NCI-H2196 treated with DMSO at 0.1 percent for 48 hours (cell line): ENCODE results near the gene CERS1.

Experiments
- DNase-seq: peaks from one replicate; lab custom pipeline; 2025; ENCODE audit not compliant: unreplicated experiment; lab: John Stamatoyannopoulos, UW

The CERS1 gene

GRCh38 chr19:18840288-18841267, 55.4 kb downstream of the CERS1 start:
- no peak for DNase-seq

GRCh38 chr19:18839465-18840287, 56.3 kb downstream of the CERS1 start:
- DNase-seq = no peak

DNA sequence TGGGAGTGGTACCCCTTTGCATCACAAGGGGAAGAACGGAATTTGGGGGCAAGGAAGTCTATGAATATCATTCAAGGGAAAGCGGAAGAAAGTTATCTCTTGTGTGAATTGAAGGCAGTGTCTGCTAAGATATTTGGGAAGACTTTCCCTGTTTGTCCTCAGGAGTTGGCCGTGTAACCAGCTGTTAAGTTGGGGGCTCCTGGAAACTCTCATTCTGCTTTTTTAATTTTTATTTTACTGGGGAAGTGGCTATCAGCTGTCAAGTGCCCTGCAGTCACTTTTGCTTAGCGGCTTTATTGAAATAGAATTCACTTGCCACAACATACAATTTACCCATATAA, 61.3 kb downstream of the CERS1 start:
- no peak for DNase-seq

- no peak for DNase-seq
Observed at GRCh38 chr19:18833849-18834643, 61.9 kb downstream of the CERS1 start.

- DNase-seq = no peak
Observed at GRCh38 chr19:18833141-18833476, 62.8 kb downstream of the CERS1 start.

GRCh38 chr19:18832306-18833140, 63.4 kb downstream of the CERS1 start:
- DNase-seq = no peak

- peak; percentile 82 for DNase-seq
Observed at GRCh38 chr19:18831524-18832305, 64.2 kb downstream of the CERS1 start, which contains the start of gene UPF1. TSS of gene UPF1 (plus strand) at chr19:18831959. CDS start at chr19:18832210, 251 bp downstream.

DNA sequence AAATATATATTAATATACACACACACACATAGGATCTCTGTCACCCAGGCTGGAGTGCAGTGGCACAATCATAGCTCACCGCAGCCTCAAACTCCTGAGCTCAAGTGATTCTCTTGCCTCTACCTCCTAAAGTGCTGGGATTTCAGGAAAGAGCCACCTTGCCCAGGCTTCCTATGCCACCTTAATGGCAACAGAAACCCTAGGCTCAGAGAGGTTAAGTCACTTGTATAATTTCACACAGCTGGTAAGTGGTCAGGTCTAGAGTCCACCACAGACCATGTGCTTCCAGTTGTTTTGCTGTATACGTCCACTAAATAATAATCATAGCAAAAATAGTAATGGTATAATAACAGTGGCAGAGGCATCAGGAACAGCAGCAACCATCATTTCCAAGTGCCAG, 65.5 kb downstream of the CERS1 start:
- no peak for DNase-seq

GRCh38 chr19:18828786-18829185, 67.2 kb downstream of the CERS1 start:
- DNase-seq = no peak
